Pancreas (tissue), 10 donors: ENCODE data around the gene HEBP2. TPM values are rescaled to one million over a fixed set of nuclear protein-coding genes. Genes with fewer than 3 reads are reported as not detected.

ENCODE experiments used
- ATAC-seq, 4 donors: fragments of 200-7000 bp; cut with Tn5 transposase; one replicate each; pipeline versions ENCODE4 v1.8.0 to v1.9.1; 2020; ENCODE audit warnings: mild to moderate bottlenecking in 4 of 4, moderate library complexity in 4 of 4
- DNase-seq, 6 donors: peaks; one replicate each; pipeline ENCODE4 v3.0.0-alpha.2; 2020
- FAIRE-seq: peaks from 2 replicates; lab custom pipeline; 2012; peaks lifted over from hg19 to GRCh38; lab: Jason Lieb, UNC
- H3K27ac ChIP-seq, 4 donors: fragments of 200-600 bp; sonication (generic); 1 replicate in 3 of 4; 2 replicates in 1 of 4; pipeline versions ENCODE4 v1.5.0 to v1.8.0; 2020
- H3K27me3 ChIP-seq, 4 donors: fragments of 200-600 bp; one replicate each; pipeline ENCODE4 v1.8.0; 2021
- H3K36me3 ChIP-seq, 3 donors: fragments of 200-600 bp; sonication (generic) in 1 of 3; one replicate each; pipeline versions ENCODE4 v1.5.0 to v1.8.0; 2020 to 2021
- H3K4me1 ChIP-seq, 3 donors: fragments of 200-600 bp; one replicate each; pipeline ENCODE4 v1.8.0; 2021
- H3K4me3 ChIP-seq, 4 donors: fragments of 200-600 bp; sonication (generic) in 2 of 4; one replicate each; pipeline versions ENCODE4 v1.5.0 to v1.8.0; 2020 to 2021
- H3K9me3 ChIP-seq, 4 donors: fragments of 200-600 bp; one replicate each; pipeline ENCODE4 v1.8.0; 2021
- CTCF ChIP-seq, 4 donors: fragments of 200-600 bp; sonication (generic) in 3 of 4; IDR thresholded peaks; one replicate each; pipeline versions ENCODE4 v1.5.0 to v1.8.0; 2021; ENCODE audit warnings: antibody characterized with exemption in 4 of 4
- WGBS, 2 donors: extraction: QIAGEN DNeasy Blood & Tissue Kit; methylation state at CpG; one replicate each; pipeline ENCODE4 v1.1.7; 2013; 5-methylcytosine and 5-hydroxymethylcytosine counted together
- intact Hi-C, 3 donors: fragments of 100-400 bp; cut with DNase I; formaldehyde crosslinking; loops; one replicate each; pipeline versions ENCODE4 v1.11.1 to v1.14.2; 2022
- polyA plus RNA-seq, 2 donors: library from polyadenylated mRNA; stranded (reverse); fragments of 200-250 nt; gene quantifications; one replicate each; pipeline ENCODE4 v1.2.3, GENCODE V29; 2013
- total RNA-seq, 6 donors: library from RNA; stranded (reverse); fragmentation: NEBNext Ultra II Directional in 4 of 6; extraction: Animal tissue kit (Norgen Biotek cat#: 25700) in 4 of 6; gene quantifications; one replicate each; pipeline versions ENCODE4 v1.2.1 to v1.2.4, GENCODE V29; 2021 to 2023
- donor health status: healthy with polysubstance abuse.
- donor health status: DM: no; HTN: no; CAD: no; lungs with moderate emphysema.
- donor health status: DM: no; HTN: no; CAD: no.
- donor health status: control.
- donor health status: control.
- donor health status: Bipolar disorder and iron deficiency.
- donor health status: DM: yes; HTN: yes; CAD: no.
- donor health status: DM: no; HTN: no; CAD: no.
- donor health status: DM: no; HTN: no; CAD: no.
- donor health status: DM: yes; HTN: yes; CAD: no.

The HEBP2 gene
- total and polyA plus RNA-seq, 8 donors = 10.7 to 34.0 (median 28.5) TPM

- no peak for ATAC-seq
- Histone ChIP-seq H3K27ac (no peak overlapping the region), H3K9me3 (no peaks in the 10 kb centered on the region), H3K4me1 (no peaks in the 10 kb centered on the region), H3K27me3 (no peaks in the 10 kb centered on the region), H3K36me3 (peaks cover 0 to 9% (median 8%) of the 10 kb centered on the region in 3 donors), H3K4me3 (no peak overlapping the region)
- WGBS, 2 donors = 90 to 91% methylated on average over 3 of the region's 3 CpGs
- TF ChIP-seq CTCF (IDR thresholded peaks at IDR 0.05) = no peak
- no peak for FAIRE-seq
- no peak for DNase-seq
- intact Hi-C loops = loop anchor here in 1 of 3 donors (10.0 kb wide), 1 partner anchor 347 kb away; no protein-coding TSS in a partner anchor
Measured at GRCh38 chr6:138417493-138418117, 13.6 kb downstream of the HEBP2 start.

GRCh38 chr6:138418118-138418742 lies 14.2 kb downstream of the HEBP2 start:
- Histone ChIP-seq H3K9me3 (no peaks in the 10 kb centered on the region), H3K4me3 (no peak overlapping the region), H3K4me1 (no peaks in the 10 kb centered on the region), H3K36me3 (peaks cover 0 to 3% (median 2%) of the 10 kb centered on the region in 3 donors), H3K27me3 (no peaks in the 10 kb centered on the region), H3K27ac (no peak overlapping the region)
- 94 to 96% methylated on average over 3 of the region's 3 CpGs for WGBS, 2 donors
- ATAC-seq (no peak), DNase-seq (no peak), FAIRE-seq (no peak)
- no peak for TF ChIP-seq CTCF (IDR thresholded peaks at IDR 0.05)
- intact Hi-C loops = loop anchor here in 1 of 3 donors (10.0 kb wide), 1 partner anchor 347 kb away; no protein-coding TSS in a partner anchor

- ATAC-seq (no peak), FAIRE-seq (no peak), DNase-seq (no peak)
- TF ChIP-seq CTCF (IDR thresholded peaks at IDR 0.05) = no peak
- Histone ChIP-seq H3K4me1 (no peaks in the 10 kb centered on the region), H3K36me3 (no peaks in the 10 kb centered on the region), H3K27me3 (no peaks in the 10 kb centered on the region), H3K4me3 (no peak overlapping the region), H3K27ac (no peak overlapping the region), H3K9me3 (no peaks in the 10 kb centered on the region)
- WGBS, 2 donors = 95 to 97% methylated on average over 3 of the region's 3 CpGs
- intact Hi-C loops = loop anchor here in 1 of 3 donors (10.0 kb wide), 2 partner anchors 305 to 345 kb away; no protein-coding TSS in a partner anchor
Measured at GRCh38 chr6:138419766-138420165, 15.7 kb downstream of the HEBP2 start.

- intact Hi-C loops = loop anchor here in 1 of 3 donors (10.0 kb wide), 1 partner anchor 306 kb away; no protein-coding TSS in a partner anchor
- DNase-seq (no peak), FAIRE-seq (no peak), ATAC-seq (no peak)
- no peak for TF ChIP-seq CTCF (IDR thresholded peaks at IDR 0.05)
- H3K4me1 ChIP-seq = no peaks in the 10 kb centered on the region
- no peak overlapping the region for H3K4me3 ChIP-seq
- no peaks in the 10 kb centered on the region for H3K9me3 ChIP-seq
- H3K27me3 ChIP-seq = no peaks in the 10 kb centered on the region
- no peaks in the 10 kb centered on the region for H3K36me3 ChIP-seq
- no peak overlapping the region for H3K27ac ChIP-seq
- 99 to 100% methylated on average over 4 of the region's 4 CpGs for WGBS, 2 donors
Measured at GRCh38 chr6:138420356-138420755, 16.3 kb downstream of the HEBP2 start.
